ENCODE measurements around the gene FBRSL1. TPM values are rescaled to one million over a fixed set of nuclear protein-coding genes. Genes with fewer than 3 reads are reported as not detected.

The FBRSL1 gene
- total RNA-seq, 1 donor from 2014 or later = 43.8 TPM

- Mint-ChIP-seq H3K27me3 (ENCODE audit: low read depth, unreplicated experiment) (no peaks in the 10 kb centered on the region), H3K4me1 (ENCODE audit: low read depth, unreplicated experiment) (peaks cover 3% of the 10 kb centered on the region), H3K9me3 (ENCODE audit: unreplicated experiment) (no peaks in the 10 kb centered on the region), H3K27ac (ENCODE audit: unreplicated experiment) (no peak overlapping the region), H3K4me3 (ENCODE audit: unreplicated experiment) (no peak overlapping the region), H3K36me3 (ENCODE audit: low read depth, unreplicated experiment) (no peaks in the 10 kb centered on the region)
- H3K27ac ChIP-seq (ENCODE audit: low read depth, low read length) = no peak overlapping the region
- no peak overlapping the region for H2AFZ ChIP-seq (ENCODE audit: low read depth, low read length)
- H3K4me1 ChIP-seq (ENCODE audit: insufficient read depth, low read length) = no peaks in the 10 kb centered on the region
- no peak overlapping the region for H3K4me3 ChIP-seq (ENCODE audit: insufficient read depth, low read depth, low read length)
- no peak overlapping the region for H3K9ac ChIP-seq (ENCODE audit: low read length)
- TF ChIP-seq, protein P1, sequence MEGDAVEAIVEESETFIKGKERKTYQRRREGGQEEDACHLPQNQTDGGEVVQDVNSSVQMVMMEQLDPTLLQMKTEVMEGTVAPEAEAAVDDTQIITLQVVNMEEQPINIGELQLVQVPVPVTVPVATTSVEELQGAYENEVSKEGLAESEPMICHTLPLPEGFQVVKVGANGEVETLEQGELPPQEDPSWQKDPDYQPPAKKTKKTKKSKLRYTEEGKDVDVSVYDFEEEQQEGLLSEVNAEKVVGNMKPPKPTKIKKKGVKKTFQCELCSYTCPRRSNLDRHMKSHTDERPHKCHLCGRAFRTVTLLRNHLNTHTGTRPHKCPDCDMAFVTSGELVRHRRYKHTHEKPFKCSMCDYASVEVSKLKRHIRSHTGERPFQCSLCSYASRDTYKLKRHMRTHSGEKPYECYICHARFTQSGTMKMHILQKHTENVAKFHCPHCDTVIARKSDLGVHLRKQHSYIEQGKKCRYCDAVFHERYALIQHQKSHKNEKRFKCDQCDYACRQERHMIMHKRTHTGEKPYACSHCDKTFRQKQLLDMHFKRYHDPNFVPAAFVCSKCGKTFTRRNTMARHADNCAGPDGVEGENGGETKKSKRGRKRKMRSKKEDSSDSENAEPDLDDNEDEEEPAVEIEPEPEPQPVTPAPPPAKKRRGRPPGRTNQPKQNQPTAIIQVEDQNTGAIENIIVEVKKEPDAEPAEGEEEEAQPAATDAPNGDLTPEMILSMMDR (IDR thresholded peaks at IDR 0.05; ENCODE audit: insufficient read depth, low read depth, low read length) = no peak
- TF ChIP-seq EZH2 (IDR thresholded peaks at IDR 0.05; ENCODE audit: insufficient read depth, low read length) = no peak
- peaks cover 98% of the 10 kb centered on the region for H4K20me1 ChIP-seq (ENCODE audit: insufficient read depth, low read length)
- no peaks in the 10 kb centered on the region for H3K36me3 ChIP-seq (ENCODE audit: insufficient read depth, low read length)
- peaks cover 94% of the 10 kb centered on the region for H3K79me2 ChIP-seq (ENCODE audit: insufficient read depth, low read length)
- H3K4me2 ChIP-seq (ENCODE audit: low read length) = no peak overlapping the region
- FAIRE-seq = no peak
- H3K27me3 ChIP-seq (ENCODE audit: insufficient read depth, low read length) = no peaks in the 10 kb centered on the region
- no peak for DNase-seq (ENCODE audit: low read depth)
- H3K9me3 ChIP-seq (ENCODE audit: insufficient read depth, low read depth, low read length) = no peaks in the 10 kb centered on the region
Observed at GRCh38 chr12:132500142-132500855, 10.3 kb downstream of the FBRSL1 start.

DNA sequence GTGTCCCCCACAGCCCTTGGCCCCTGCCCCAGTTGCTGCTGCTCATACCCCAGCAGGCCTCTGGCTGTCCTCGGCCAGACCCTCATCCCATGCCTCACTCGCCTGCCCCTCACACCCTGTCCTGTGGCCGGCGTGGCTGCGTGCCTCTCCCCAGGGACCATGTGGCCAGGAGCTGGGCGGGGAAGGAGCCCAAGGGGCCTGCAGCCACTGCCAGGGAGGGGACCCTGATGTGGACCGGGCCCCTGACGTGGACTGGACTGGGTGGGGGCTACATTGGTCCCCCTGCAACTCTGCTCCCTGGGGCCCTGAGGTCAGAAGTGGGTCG, 10.9 kb downstream of the FBRSL1 start:
- H3K36me3 ChIP-seq (ENCODE audit: insufficient read depth, low read length) = no peaks in the 10 kb centered on the region
- no peaks in the 10 kb centered on the region for H3K27me3 Mint-ChIP-seq (ENCODE audit: low read depth, unreplicated experiment)
- H3K4me3 ChIP-seq (ENCODE audit: insufficient read depth, low read depth, low read length) = no peak overlapping the region
- TF ChIP-seq, protein P1 (IDR thresholded peaks at IDR 0.05; ENCODE audit: insufficient read depth, low read depth, low read length) = no peak
- no peak for TF ChIP-seq EZH2 (IDR thresholded peaks at IDR 0.05; ENCODE audit: insufficient read depth, low read length)
- H3K4me3 Mint-ChIP-seq (ENCODE audit: unreplicated experiment) = no peak overlapping the region
- H3K9ac ChIP-seq (ENCODE audit: low read length) = no peak overlapping the region
- no peak for FAIRE-seq
- no peak overlapping the region for H3K27ac Mint-ChIP-seq (ENCODE audit: unreplicated experiment)
- H3K27ac ChIP-seq (ENCODE audit: low read depth, low read length) = no peak overlapping the region
- H3K4me1 Mint-ChIP-seq (ENCODE audit: low read depth, unreplicated experiment) = peaks cover 5% of the 10 kb centered on the region
- DNase-seq (ENCODE audit: low read depth) = no peak
- peaks cover 98% of the 10 kb centered on the region for H4K20me1 ChIP-seq (ENCODE audit: insufficient read depth, low read length)
- no peak overlapping the region for H2AFZ ChIP-seq (ENCODE audit: low read depth, low read length)
- H3K9me3 ChIP-seq (ENCODE audit: insufficient read depth, low read depth, low read length) = no peaks in the 10 kb centered on the region
- no peaks in the 10 kb centered on the region for H3K36me3 Mint-ChIP-seq (ENCODE audit: low read depth, unreplicated experiment)
- no peaks in the 10 kb centered on the region for H3K4me1 ChIP-seq (ENCODE audit: insufficient read depth, low read length)
- no peaks in the 10 kb centered on the region for H3K27me3 ChIP-seq (ENCODE audit: insufficient read depth, low read length)
- no peak overlapping the region for H3K4me2 ChIP-seq (ENCODE audit: low read length)
- H3K9me3 Mint-ChIP-seq (ENCODE audit: unreplicated experiment) = no peaks in the 10 kb centered on the region
- H3K79me2 ChIP-seq (ENCODE audit: insufficient read depth, low read length) = peaks cover 94% of the 10 kb centered on the region

GRCh38 chr12:132501204-132501940, 11.4 kb downstream of the FBRSL1 start:
- FAIRE-seq (no peak), DNase-seq (ENCODE audit: low read depth) (no peak)
- TF ChIP-seq, protein P1 (IDR thresholded peaks at IDR 0.05; ENCODE audit: insufficient read depth, low read depth, low read length) = no peak
- TF ChIP-seq EZH2 (IDR thresholded peaks at IDR 0.05; ENCODE audit: insufficient read depth, low read length) = no peak

More at GRCh38 chr12:132501204-132501940, 11.4 kb downstream of the FBRSL1 start:
- H3K27me3 ChIP-seq (ENCODE audit: insufficient read depth, low read length) = no peaks in the 10 kb centered on the region
- Mint-ChIP-seq H3K27ac (ENCODE audit: unreplicated experiment) (no peak overlapping the region), H3K9me3 (ENCODE audit: unreplicated experiment) (no peaks in the 10 kb centered on the region), H3K4me1 (ENCODE audit: low read depth, unreplicated experiment) (peaks cover 10% of the 10 kb centered on the region), H3K36me3 (ENCODE audit: low read depth, unreplicated experiment) (no peaks in the 10 kb centered on the region), H3K27me3 (ENCODE audit: low read depth, unreplicated experiment) (no peaks in the 10 kb centered on the region), H3K4me3 (ENCODE audit: unreplicated experiment) (no peak overlapping the region)
- no peak overlapping the region for H3K4me2 ChIP-seq (ENCODE audit: low read length)
- no peak overlapping the region for H3K27ac ChIP-seq (ENCODE audit: low read depth, low read length)
- H2AFZ ChIP-seq (ENCODE audit: low read depth, low read length) = no peak overlapping the region
- no peak overlapping the region for H3K4me3 ChIP-seq (ENCODE audit: insufficient read depth, low read depth, low read length)
- H3K4me1 ChIP-seq (ENCODE audit: insufficient read depth, low read length) = peaks cover 2% of the 10 kb centered on the region
- H3K9me3 ChIP-seq (ENCODE audit: insufficient read depth, low read depth, low read length) = no peaks in the 10 kb centered on the region
- peaks cover 98% of the 10 kb centered on the region for H4K20me1 ChIP-seq (ENCODE audit: insufficient read depth, low read length)
- H3K36me3 ChIP-seq (ENCODE audit: insufficient read depth, low read length) = no peaks in the 10 kb centered on the region
- H3K79me2 ChIP-seq (ENCODE audit: insufficient read depth, low read length) = peaks cover 93% of the 10 kb centered on the region
- no peak overlapping the region for H3K9ac ChIP-seq (ENCODE audit: low read length)

All from astrocyte (in vitro differentiated cells and primary cell).